Neural cell (in vitro differentiated cells): ENCODE data around the gene ADORA2A. TPM values are rescaled to one million over a fixed set of nuclear protein-coding genes. Genes with fewer than 3 reads are reported as not detected.

Experiments used
- H2AFZ ChIP-seq: fragments of 200-600, 300-800 bp; sonication (generic), shearing (Covaris generic); 2 replicates; pipeline ENCODE4 v1.6.0; 2014; ENCODE audit warnings: low read depth, mild to moderate bottlenecking, antibody characterized with exemption, low read length, moderate library complexity
- H3F3A ChIP-seq: fragments of 200-600 bp; shearing (Covaris generic); 2 replicates; pipeline ENCODE4 v1.6.1; 2016; ENCODE audit warnings: mild to moderate bottlenecking, moderate library complexity, mixed read lengths, antibody characterized with exemption, low read length; ENCODE audit not compliant: insufficient read depth, poor library complexity, severe bottlenecking
- H3K27ac ChIP-seq: fragments of 200-600, 300-800 bp; sonication (generic), shearing (Covaris generic); 2 replicates; pipeline ENCODE4 v1.5.1; 2014; ENCODE audit warnings: mild to moderate bottlenecking, low read length, moderate library complexity
- H3K27me3 ChIP-seq: fragments of 300-800, 200-600 bp; sonication (generic), shearing (Covaris generic); 2 replicates; pipeline ENCODE4 v1.6.0; 2014; ENCODE audit warnings: mild to moderate bottlenecking, low read depth, low read length, moderate library complexity; ENCODE audit not compliant: insufficient read depth
- H3K36me3 ChIP-seq: fragments of 300-800, 200-600 bp; sonication (generic), shearing (Covaris generic); 2 replicates; pipeline ENCODE4 v1.5.1; 2014; ENCODE audit warnings: mild to moderate bottlenecking, antibody characterized with exemption, low read length, moderate library complexity; ENCODE audit not compliant: insufficient read depth
- H3K4me2 ChIP-seq: fragments of 300-800, 200-600 bp; sonication (generic), shearing (Covaris generic); 2 replicates; pipeline ENCODE4 v1.6.0; 2014; ENCODE audit warnings: mild to moderate bottlenecking, low read length
- H3K4me3 ChIP-seq: fragments of 300-800, 200-600 bp; sonication (generic), shearing (Covaris generic); 2 replicates; pipeline ENCODE4 v1.5.1; 2014; ENCODE audit warnings: mild to moderate bottlenecking, low read length, moderate library complexity
- H3K79me2 ChIP-seq: fragments of 200-600 bp; shearing (Covaris generic); replicated peaks from 2 replicates; pipeline ENCODE4 v1.6.0; 2014; ENCODE audit warnings: mild to moderate bottlenecking, low read length, moderate library complexity; ENCODE audit not compliant: insufficient read depth
- H3K9ac ChIP-seq: fragments of 300-800, 200-600 bp; sonication (generic), shearing (Covaris generic); 2 replicates; pipeline ENCODE4 v1.6.1; 2016; ENCODE audit warnings: mild to moderate bottlenecking, low read length, mixed read lengths
- H3K9me2 ChIP-seq: fragments of 200-600 bp; shearing (Covaris generic); 2 replicates; pipeline ENCODE4 v1.6.1; 2016; ENCODE audit warnings: mild to moderate bottlenecking, low read length, mixed read lengths; ENCODE audit not compliant: insufficient read depth
- H3K9me3 ChIP-seq: fragments of 200-600, 300-800 bp; sonication (generic), shearing (Covaris generic); 2 replicates; pipeline ENCODE4 v1.6.1; 2016; ENCODE audit warnings: mild to moderate bottlenecking, mixed run types, low read length, moderate library complexity, mixed read lengths
- H4K20me1 ChIP-seq: fragments of 200-600 bp; shearing (Covaris generic); 2 replicates; pipeline ENCODE4 v1.6.1; 2016; ENCODE audit warnings: mild to moderate bottlenecking, mixed run types; ENCODE audit not compliant: insufficient read depth
- CTCF ChIP-seq: fragments of 450-650 bp; IDR thresholded peaks from 2 replicates; pipeline ENCODE4 v1.5.1; 2014; ENCODE audit warnings: antibody characterized with exemption, mild to moderate bottlenecking, moderate library complexity; ENCODE audit not compliant: poor library complexity, severe bottlenecking
- EP300 ChIP-seq: fragments of 450-650 bp; conservative IDR thresholded peaks from 2 replicates; pipeline ENCODE4 v1.6.1; 2014; ENCODE audit warnings: antibody characterized with exemption, mild to moderate bottlenecking, moderate library complexity; ENCODE audit not compliant: poor library complexity, severe bottlenecking
- EZH2 ChIP-seq: fragments of 200-600, 300-800 bp; shearing (Covaris generic), sonication (generic); IDR thresholded peaks from 2 replicates; pipeline ENCODE4 v1.6.1; 2014; ENCODE audit warnings: antibody characterized with exemption, low read length, borderline replicate concordance, mild to moderate bottlenecking; ENCODE audit not compliant: insufficient read depth, poor library complexity, severe bottlenecking
- MXI1 ChIP-seq: fragments of 450-650 bp; conservative IDR thresholded peaks from 2 replicates; pipeline ENCODE4 v1.6.1; 2014; ENCODE audit warnings: antibody characterized with exemption, mild to moderate bottlenecking; ENCODE audit not compliant: poor library complexity, severe bottlenecking
- POLR2AphosphoS5 ChIP-seq: IDR thresholded peaks from 2 replicates; pipeline ENCODE4 v1.6.1; 2012
- RAD21 ChIP-seq: fragments of 450-650 bp; conservative IDR thresholded peaks from 2 replicates; pipeline ENCODE4 v1.6.1; 2014; ENCODE audit warnings: antibody characterized with exemption, mild to moderate bottlenecking, moderate library complexity
- REST ChIP-seq: IDR thresholded peaks from 2 replicates; pipeline ENCODE4 v1.6.1; 2012; ENCODE audit warnings: borderline replicate concordance
- SMC3 ChIP-seq: fragments of 450-650 bp; conservative IDR thresholded peaks from 2 replicates; pipeline ENCODE4 v1.6.1; 2014; ENCODE audit warnings: antibody characterized with exemption, mild to moderate bottlenecking, moderate library complexity; ENCODE audit not compliant: poor library complexity
- TAF1 ChIP-seq: IDR thresholded peaks from 2 replicates; pipeline ENCODE4 v1.6.1; 2012; ENCODE audit warnings: low read depth
- polyA plus RNA-seq: library from polyadenylated mRNA; depleted of rRNA; stranded (reverse); fragments of >200 nt; gene quantifications from 2 replicates; pipeline ENCODE4 v1.2.3, GENCODE V29; 2014

ADORA2A gene
- polyA plus RNA-seq, 1 donor from 2014 or later, result 2.9 TPM

GRCh38 chr22:24418786-24419474 is 8.5 kb upstream of the ADORA2A start:
- Histone ChIP-seq H3K9ac (no peak overlapping the region), H2AFZ (no peak overlapping the region), H3K4me3 (no peak overlapping the region), H3F3A (no peaks in the 10 kb centered on the region), H3K79me2 (no peaks in the 10 kb centered on the region), H3K27me3 (peaks cover 4% of the 10 kb centered on the region), H3K9me3 (no peaks in the 10 kb centered on the region), H4K20me1 (no peaks in the 10 kb centered on the region), H3K36me3 (no peaks in the 10 kb centered on the region), H3K27ac (no peak overlapping the region), H3K4me2 (no peak overlapping the region), H3K9me2 (no peaks in the 10 kb centered on the region)
- TF ChIP-seq MXI1 (no peak), SMC3 (no peak), REST (no peak), POLR2AphosphoS5 (no peak), EP300 (no peak), CTCF (no peak), RAD21 (no peak), EZH2 (no peak), TAF1 (no peak)

GRCh38 chr22:24419475-24419850 is 7.9 kb upstream of the ADORA2A start:
- Histone ChIP-seq H3K27ac (no peak overlapping the region), H3K9ac (no peak overlapping the region), H3K79me2 (no peaks in the 10 kb centered on the region), H4K20me1 (no peaks in the 10 kb centered on the region), H3F3A (no peaks in the 10 kb centered on the region), H2AFZ (no peak overlapping the region), H3K9me2 (no peaks in the 10 kb centered on the region), H3K9me3 (no peaks in the 10 kb centered on the region), H3K27me3 (peaks cover 10% of the 10 kb centered on the region), H3K36me3 (no peaks in the 10 kb centered on the region), H3K4me3 (no peak overlapping the region), H3K4me2 (no peak overlapping the region)
- TF ChIP-seq TAF1 (no peak), MXI1 (no peak), POLR2AphosphoS5 (no peak), CTCF (no peak), EP300 (no peak), REST (no peak)
